Skin epidermis (tissue), 12 donors: ENCODE data around the gene IL5.
"Not testable (repeated sequence)": the region's sequence is repeated elsewhere in the genome, so short reads cannot be mapped to it uniquely, and the experiment has no call there.

Experiments
- H3K27ac ChIP-seq, 21 experiments: fragments of 200-600 bp; sonication (generic) in 11 of 21; one replicate each; pipeline ENCODE4 v1.5.0; 2020; ENCODE audit warnings: mild to moderate bottlenecking in 3 of 21, inconsistent platforms in 2 of 21, moderate library complexity in 2 of 21
- H3K4me3 ChIP-seq, 7 experiments: fragments of 200-600 bp; sonication (generic) in 2 of 7; one replicate each; pipeline ENCODE4 v1.5.0; 2020; ENCODE audit warnings: inconsistent platforms in 2 of 7, mild to moderate bottlenecking in 2 of 7, moderate library complexity in 1 of 7

Gene IL5

DNA sequence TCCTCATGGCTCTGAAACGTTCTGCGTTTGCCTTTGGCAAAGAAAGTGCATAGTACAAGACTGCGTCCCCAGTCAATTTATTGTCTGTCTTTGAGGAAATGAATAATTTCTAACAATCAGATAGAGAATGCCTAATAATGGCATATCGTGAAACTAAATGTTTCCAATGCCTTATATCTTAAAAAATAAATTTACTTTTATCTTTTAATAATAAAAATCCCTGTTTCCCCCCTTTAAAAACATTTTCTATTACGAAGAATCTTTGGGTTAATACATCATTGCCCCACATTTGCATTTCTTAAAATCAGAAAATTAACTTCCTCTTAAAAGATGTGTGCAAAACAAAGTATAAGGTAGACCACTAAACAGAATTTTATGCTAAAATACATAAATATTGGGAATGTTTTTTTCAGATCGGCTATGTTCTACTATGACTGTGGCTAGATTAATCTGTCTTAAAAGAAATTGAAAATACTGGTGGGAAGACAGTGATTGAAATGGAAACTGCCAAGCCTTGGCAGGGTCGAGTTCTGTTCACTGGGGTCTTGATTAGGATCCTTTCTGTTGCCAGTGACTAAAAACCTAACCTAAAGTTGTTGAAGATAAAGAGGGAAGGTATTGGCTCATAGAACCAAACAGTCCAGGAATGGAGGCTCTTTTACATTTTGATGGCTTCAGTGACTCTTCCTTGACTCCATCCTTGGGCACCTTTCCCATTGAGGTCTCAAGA, at the start of gene IL5:
IL5 (minus strand) TSS at position 51 of the 730 bp plus-strand sequence; CDS start at position 7, 44 bp downstream.
- Histone ChIP-seq H3K4me3 (no peak within 1 kb of the TSS), H3K27ac (no peak within 1 kb of the TSS)

- H3K27ac ChIP-seq, result no peak overlapping the region
Observed at GRCh38 chr5:132592521-132592920, 49.2 kb upstream of the IL5 start.

DNA sequence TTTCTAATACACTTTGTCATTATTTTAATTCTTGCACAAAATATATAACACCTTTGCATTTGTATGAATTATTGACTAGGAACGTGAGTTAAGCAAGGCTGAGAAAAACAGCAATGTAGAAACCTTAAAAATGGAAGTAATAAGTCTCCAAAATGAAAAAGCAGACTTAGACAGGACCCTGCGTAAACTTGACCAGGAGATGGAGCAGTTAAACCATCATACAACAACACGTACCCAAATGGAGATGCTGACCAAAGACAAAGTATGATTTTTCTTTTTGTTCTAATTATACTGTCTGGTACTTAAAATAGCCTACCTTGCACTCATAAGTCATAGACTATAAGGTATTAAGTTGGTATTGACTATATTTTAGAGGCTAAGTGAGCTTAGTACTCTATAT, 47.8 kb upstream of the IL5 start:
- Histone ChIP-seq H3K4me3 (no peak overlapping the region), H3K27ac (no peak overlapping the region)

More at GRCh38 chr5:132592521-132592920, 49.2 kb upstream of the IL5 start:
- no peak overlapping the region for H3K4me3 ChIP-seq

DNA sequence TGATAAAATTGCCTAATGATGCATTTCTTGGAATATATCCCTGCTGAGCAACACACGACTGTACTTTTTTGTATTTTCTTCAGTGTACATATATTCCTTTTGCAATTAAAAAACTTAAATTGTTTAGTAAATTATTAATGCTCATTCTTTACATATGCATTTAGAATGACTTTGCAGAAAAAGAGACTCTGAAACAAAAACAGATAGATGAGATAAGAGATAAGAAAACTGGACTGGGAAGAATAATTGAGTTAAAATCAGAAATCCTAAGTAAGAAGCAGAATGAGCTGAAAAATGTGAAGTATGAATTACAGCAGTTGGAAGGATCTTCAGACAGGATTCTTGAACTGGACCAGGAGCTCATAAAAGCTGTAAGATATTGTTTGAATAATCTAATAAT, 46.1 kb upstream of the IL5 start:
- Histone ChIP-seq H3K27ac (no peak overlapping the region), H3K4me3 (no peak overlapping the region)

GRCh38 chr5:132586063-132586462, 42.7 kb upstream of the IL5 start:
- H3K4me3 ChIP-seq, result no peak overlapping the region

DNA sequence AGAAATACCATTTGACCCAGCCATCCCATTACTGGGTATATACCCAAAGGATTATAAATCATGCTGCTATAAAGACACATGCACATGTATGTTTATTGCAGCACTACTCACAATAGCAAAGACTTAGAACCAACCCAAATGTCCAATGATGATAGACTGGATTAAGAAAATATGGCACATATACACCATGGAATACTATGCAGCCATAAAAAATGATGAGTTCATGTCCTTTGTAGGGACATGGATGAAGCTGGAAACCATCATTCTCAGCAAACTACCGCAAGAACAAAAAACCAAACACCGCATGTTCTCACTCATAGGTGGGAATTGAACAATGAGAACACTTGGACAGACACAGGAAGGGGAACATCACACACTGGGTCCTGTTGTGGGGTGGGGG, 41.2 kb upstream of the IL5 start:
- not testable (repeated sequence) for H3K27ac ChIP-seq, H3K4me3 ChIP-seq

More at GRCh38 chr5:132586063-132586462, 42.7 kb upstream of the IL5 start:
- no peak overlapping the region for H3K27ac ChIP-seq

GRCh38 chr5:132576123-132576522, 32.8 kb upstream of the IL5 start:
- Histone ChIP-seq H3K4me3 (no peak overlapping the region), H3K27ac (no peak overlapping the region)

DNA sequence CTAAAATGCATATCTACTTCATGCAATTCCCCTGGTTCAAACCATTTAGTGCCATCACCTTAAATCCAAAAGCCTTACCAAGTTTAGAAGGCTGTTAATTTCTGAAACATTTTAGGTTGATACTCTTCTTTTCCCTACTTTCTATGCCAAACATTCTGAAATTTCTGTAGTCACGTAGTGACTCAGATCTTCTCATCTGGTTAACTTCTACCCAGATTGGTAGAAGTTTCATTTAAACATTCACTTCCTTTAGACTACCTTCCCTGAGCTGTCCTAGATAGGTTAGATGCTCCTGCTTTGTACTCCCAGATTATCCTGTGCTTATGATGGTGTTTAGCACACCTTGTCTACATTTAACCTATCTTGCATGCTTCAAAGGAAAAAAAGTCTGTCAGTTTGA, 23.3 kb upstream of the IL5 start:
- Histone ChIP-seq H3K27ac (no peak overlapping the region), H3K4me3 (no peak overlapping the region)

- H3K4me3 ChIP-seq, H3K27ac ChIP-seq: not testable (repeated sequence)
Observed at GRCh38 chr5:132564555-132564954, 21.2 kb upstream of the IL5 start.

DNA sequence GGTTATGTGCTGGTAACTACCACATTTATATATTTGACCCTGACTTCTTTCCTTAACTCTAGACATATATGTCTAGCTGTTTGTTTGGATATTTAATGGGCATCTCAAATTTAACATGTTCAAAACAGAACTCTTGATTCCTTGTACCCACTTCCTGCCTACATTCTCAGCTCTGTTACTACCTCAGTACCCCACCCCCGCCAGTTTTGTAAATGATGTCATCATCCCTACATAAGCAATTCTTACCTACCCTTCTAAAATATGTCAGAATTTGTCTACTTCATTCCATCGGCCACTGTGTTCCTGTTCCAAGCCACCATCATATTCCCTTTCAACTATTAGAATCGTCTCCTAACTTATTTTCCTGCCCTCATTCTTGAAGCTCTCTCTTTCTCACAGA, 18.3 kb upstream of the IL5 start:
- no peak overlapping the region for H3K27ac ChIP-seq

DNA sequence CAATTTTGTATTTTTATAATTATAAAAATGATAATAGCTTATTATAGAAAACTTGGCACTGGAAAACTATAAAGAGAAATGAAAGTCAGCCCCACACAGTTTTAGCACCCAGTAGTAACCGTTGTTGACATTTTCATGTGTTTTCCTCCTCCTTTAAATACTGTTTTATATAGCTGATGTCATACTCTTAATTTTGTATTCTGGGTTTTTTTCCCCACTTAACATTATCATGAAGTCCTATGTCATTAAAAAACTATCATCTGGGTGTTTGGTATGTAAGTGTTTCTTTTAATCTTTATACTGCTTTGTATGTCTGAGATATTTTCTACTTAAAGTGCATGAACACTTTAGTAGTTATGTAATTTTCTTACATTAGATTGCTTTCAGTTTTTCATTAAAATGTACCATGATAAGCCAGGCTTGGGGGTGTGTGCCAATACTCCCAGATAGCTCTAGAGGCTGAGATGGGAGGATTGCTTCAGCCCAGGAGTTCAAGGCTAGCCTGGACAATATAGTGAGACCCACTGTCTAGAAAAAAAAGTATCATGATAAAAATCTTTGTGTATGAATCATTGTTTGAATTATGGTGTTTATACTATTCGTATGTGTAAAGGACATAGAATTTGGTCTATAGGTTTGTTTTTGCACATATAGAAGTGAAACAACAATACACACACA, 16.2 kb upstream of the IL5 start:
- H3K4me3 ChIP-seq, result no peak overlapping the region
- H3K27ac ChIP-seq, result no peak overlapping the region

More for the DNA sequence above, 18.3 kb upstream of the IL5 start:
- no peak overlapping the region for H3K4me3 ChIP-seq

- peak overlapping the region; percentile 61 to 93 (median 77) for H3K4me3 ChIP-seq
- H3K27ac ChIP-seq, result peak overlapping the region in 20 of 21 experiments; percentile 54 to 95 (median 89)
Observed at GRCh38 chr5:132557478-132558172, 14.3 kb upstream of the IL5 start.

DNA sequence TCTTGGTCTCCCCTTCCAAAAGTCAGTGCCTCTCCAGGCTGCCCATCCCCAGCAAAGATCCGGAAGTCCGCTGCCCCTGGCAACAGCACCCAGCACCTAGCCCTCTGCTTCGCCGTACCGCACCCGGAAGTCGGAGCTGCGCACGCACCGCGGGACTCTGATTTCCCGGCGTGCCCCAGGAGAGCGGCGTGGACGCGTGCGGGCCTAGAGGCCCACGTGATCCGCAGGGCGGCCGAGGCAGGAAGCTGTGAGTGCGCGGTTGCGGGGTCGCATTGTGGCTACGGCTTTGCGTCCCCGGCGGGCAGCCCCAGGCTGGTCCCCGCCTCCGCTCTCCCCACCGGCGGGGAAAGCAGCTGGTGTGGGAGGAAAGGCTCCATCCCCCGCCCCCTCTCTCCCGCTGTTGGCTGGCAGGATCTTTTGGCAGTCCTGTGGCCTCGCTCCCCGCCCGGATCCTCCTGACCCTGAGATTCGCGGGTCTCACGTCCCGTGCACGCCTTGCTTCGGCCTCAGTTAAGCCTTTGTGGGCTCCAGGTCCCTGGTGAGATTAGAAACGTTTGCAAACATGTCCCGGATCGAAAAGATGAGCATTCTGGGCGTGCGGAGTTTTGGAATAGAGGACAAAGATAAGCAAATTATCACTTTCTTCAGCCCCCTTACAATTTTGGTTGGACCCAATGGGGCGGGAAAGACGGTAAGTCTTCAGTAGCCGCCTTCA, 13.6 kb upstream of the IL5 start, which contains the start of gene RAD50:
RAD50 (plus strand) TSS at position 215 of the 715 bp plus-strand sequence; CDS start at position 563, 348 bp downstream.
- H3K4me3 ChIP-seq, result peak within 1 kb of the TSS; percentile 61 to 93 (median 77)
- peak within 1 kb of the TSS in 20 of 21 experiments; percentile 54 to 95 (median 89) for H3K27ac ChIP-seq

DNA sequence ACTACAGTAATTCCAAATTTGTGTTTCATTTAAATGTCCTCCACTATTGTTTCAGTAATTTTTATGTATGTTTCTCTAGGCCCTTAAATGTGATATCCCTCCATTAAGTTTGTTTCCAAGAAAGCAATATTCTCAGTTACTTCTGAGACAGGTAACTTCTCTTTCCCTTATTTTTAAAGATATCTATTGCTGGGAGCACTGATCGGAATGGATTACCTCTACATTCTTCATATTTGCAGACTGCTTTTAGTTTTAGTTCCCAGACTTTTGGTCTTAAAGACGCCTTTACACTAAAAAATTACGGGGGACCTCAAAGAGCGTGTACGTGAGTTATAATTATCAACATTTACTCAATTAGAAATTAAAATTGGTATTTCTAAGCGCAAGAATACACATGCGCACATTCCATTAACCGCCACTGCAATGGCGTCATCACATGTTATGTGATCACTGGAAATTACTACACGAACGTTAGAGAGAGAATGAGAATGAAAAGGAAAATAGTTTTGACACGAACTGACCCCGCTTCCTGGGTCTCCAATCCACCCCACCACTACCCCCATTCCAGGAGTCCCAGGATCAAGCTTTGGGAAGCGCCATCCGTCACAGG, 12.9 kb upstream of the IL5 start:
- Histone ChIP-seq H3K4me3 (peak overlapping the region; percentile 61 to 93 (median 77)), H3K27ac (peak overlapping the region in 20 of 21 experiments; percentile 54 to 95 (median 89))

- no peak overlapping the region for H3K4me3 ChIP-seq
- no peak overlapping the region for H3K27ac ChIP-seq
Observed at GRCh38 chr5:132549576-132549975, 6.3 kb upstream of the IL5 start.

GRCh38 chr5:132548834-132549233, 5.5 kb upstream of the IL5 start:
- H3K27ac ChIP-seq, H3K4me3 ChIP-seq: not testable (repeated sequence)

DNA sequence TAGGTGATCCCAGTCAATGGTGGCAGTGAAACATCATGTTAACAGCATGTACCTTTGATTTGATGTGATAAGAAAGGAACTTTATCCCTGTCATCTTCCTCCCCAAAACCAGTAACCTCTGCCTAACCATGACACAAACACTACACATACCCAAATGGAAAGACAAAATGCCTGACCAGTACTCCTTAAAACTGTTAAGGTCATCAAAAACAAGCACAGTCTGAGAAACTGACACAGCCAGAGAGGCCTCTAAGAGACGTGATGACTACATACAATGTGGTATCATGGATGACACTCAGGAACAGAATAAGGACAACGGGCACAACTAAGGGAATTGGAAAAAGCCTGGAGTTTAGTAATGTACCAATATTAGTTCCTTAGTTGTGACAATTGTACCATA, 3.9 kb upstream of the IL5 start:
- no peak overlapping the region for H3K4me3 ChIP-seq
- H3K27ac ChIP-seq, result no peak overlapping the region

GRCh38 chr5:132546108-132546507, 2.8 kb upstream of the IL5 start:
- no peak overlapping the region for H3K27ac ChIP-seq
- H3K4me3 ChIP-seq, result no peak overlapping the region

GRCh38 chr5:132540764-132541163, 2.6 kb downstream of the IL5 start:
- H3K27ac ChIP-seq, result no peak overlapping the region
- no peak overlapping the region for H3K4me3 ChIP-seq
